Loucy (cell line): ENCODE results near the gene STN1.

Experiments
- CTCF ChIP-seq: fragments of 200-600 bp; sonication (generic); conservative IDR thresholded peaks from 2 replicates; pipeline ENCODE4 v1.5.1; 2014; ENCODE audit warnings: mild to moderate bottlenecking, antibody characterized with exemption, low read length
- EZH2phosphoT487 ChIP-seq: fragments of 200-600 bp; IDR thresholded peaks from 2 replicates; pipeline ENCODE4 v1.6.1; 2018; ENCODE audit warnings: antibody characterized with exemption, mild to moderate bottlenecking, moderate library complexity, borderline replicate concordance

GRCh38 chr10:103837370-103838069, 80.5 kb downstream of the STN1 start:
- TF ChIP-seq EZH2phosphoT487 = no peak
- no peak for TF ChIP-seq CTCF
